Left ventricle myocardium superior (tissue), 1 donor: ENCODE results near the gene GOLGA6L2. TPM values are rescaled to one million over a fixed set of nuclear protein-coding genes. Genes with fewer than 3 reads are reported as not detected.
"Not testable (repeated sequence)": the region's sequence is repeated elsewhere in the genome, so short reads cannot be mapped to it uniquely, and the experiment has no call there.

Experiments
- ATAC-seq: fragments of 200-7000 bp; cut with Tn5 transposase; one replicate; pipeline ENCODE4 v1.9.1; 2020; ENCODE audit warnings: mild to moderate bottlenecking, moderate library complexity
- DNase-seq: peaks from one replicate; pipeline ENCODE4 v3.0.0-alpha.2; 2020
- intact Hi-C: fragments of 100-400 bp; cut with micrococcal nuclease; formaldehyde crosslinking; loops from one replicate; pipeline ENCODE4 v1.11.0; 2022
- total RNA-seq: library from RNA; stranded (reverse); fragmentation: NEBNext Ultra II Directional; extraction: Animal tissue kit (Norgen Biotek cat#: 25700); gene quantifications from one replicate; pipeline ENCODE4 v1.2.1, GENCODE V29; 2021
- donor health status: DM: no; HTN: yes; CAD: no; lungs with severe emphysema.

Gene GOLGA6L2
- total RNA-seq, 1 donor from 2014 or later: not detected

DNA sequence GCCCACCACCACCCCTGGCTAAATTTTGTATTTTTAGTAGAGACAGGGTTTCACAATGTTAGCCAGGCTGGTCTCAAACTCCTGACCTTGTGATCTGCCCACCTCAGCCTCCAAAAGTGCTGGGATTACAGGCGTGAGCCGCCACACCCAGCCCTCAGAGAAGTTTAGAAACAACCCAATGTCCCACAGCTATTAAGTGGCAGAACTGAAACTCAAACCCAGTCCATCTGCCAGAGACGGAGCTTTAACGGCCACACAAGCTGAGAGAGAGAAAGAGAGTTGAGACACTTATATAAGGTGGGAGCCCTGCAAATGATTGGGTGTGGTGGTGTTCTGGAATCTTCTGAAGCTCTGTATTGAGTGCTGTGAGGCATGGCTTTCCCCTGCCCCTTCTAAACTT is 48.7 kb downstream of the GOLGA6L2 start:
- intact Hi-C loops, DNase-seq, ATAC-seq: not testable (repeated sequence)

DNA sequence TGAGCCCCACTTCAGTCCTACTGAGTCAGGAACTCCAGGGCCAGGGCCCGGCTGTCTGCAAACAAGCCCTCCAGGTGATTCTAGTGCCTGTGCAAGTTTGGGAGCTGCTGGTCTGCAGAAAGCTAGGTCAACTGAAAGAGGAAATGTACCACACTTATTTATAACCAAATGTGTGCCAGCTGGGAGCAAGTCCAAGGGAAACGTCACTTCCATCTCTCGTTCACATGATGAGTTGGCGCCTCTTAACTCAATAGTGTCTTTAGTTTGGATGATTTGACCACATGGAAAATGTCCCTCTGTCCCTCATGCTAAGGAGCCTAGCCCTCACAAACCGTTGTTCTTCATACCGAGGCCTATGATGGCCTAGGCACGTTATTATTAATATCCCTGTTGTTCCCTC is 49.3 kb downstream of the GOLGA6L2 start:
- DNase-seq (peak; percentile 53), ATAC-seq (peak; percentile 62)
- intact Hi-C loops: no loop called here

DNA sequence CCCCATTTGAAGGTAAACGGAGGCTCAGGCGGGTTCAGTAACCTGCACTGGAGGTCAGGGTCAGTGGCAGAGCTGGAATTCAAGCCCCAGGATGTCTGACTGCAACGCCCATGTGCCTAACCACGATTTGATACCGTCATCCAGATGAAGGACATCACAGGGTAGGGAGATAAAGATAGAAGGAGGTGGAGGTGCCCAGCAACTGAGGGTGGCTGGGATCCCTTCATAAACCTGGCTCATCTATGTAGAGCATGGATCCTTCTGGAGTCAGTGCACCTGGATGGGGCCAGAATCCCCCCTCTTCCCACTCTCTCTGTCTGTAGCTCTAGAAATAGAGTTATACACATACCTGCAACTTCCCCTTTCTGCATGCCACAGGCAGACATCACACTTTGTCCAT is 51.2 kb downstream of the GOLGA6L2 start:
- DNase-seq (no peak), ATAC-seq (no peak)
- intact Hi-C loops: no loop called here

DNA sequence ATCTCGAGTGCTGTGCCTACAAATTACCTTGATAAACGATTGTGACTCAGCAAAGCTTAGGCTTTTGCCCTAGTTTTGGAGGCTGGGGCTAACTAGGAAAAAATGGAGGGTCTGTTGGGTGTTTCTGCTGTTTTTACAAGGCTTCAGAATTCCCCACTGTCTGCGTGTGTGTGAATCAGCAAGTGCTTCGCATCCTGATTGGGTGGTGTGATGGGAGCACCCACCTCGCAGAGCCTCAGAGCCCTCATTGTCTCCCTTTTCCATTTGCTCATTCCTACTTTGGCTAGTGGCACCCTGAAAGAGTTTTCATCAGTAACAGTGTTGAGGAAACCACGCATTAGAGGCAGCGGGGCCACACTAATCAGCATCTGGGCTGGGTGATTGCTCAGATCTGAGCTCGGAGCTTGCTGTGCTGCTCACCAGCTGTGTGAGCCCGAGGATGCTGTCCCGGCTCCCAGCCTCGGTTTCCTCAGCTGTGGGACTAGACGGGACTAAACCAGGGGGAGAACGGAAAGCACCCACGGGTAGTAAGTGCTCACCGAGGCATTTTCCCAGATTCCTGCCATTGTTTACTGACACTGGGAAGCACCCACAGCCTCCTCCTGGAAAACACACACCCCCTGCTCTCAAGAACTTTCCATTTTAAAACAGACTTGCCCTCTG is 51.9 kb downstream of the GOLGA6L2 start:
- DNase-seq: no peak
- intact Hi-C loops: no loop called here
- ATAC-seq: no peak

Other genes starting within 250 kb of the GOLGA6L2 start
- gene GOLGA6L26, start 113.0 kb downstream of the GOLGA6L2 start, total RNA-seq: not detected
- 0.40 TPM for gene GOLGA8S, start 92.5 kb downstream of the GOLGA6L2 start, total RNA-seq
- 0.72 TPM for gene MKRN3, start 118.4 kb upstream of the GOLGA6L2 start, total RNA-seq
- gene MAGEL2, start 200.6 kb upstream of the GOLGA6L2 start, total RNA-seq: 0.05 TPM
- gene NDN, start 240.1 kb upstream of the GOLGA6L2 start, total RNA-seq: 35.5 TPM